ENCODE data around the gene NPHS1. TPM values are rescaled to one million over a fixed set of nuclear protein-coding genes. Genes with fewer than 3 reads are reported as not detected.
A peak's percentile ranks its signal among the peaks of the same experiment; 100 is the strongest.

The NPHS1 gene
- total RNA-seq, 1 donor from 2014 or later, result not detected

DNA sequence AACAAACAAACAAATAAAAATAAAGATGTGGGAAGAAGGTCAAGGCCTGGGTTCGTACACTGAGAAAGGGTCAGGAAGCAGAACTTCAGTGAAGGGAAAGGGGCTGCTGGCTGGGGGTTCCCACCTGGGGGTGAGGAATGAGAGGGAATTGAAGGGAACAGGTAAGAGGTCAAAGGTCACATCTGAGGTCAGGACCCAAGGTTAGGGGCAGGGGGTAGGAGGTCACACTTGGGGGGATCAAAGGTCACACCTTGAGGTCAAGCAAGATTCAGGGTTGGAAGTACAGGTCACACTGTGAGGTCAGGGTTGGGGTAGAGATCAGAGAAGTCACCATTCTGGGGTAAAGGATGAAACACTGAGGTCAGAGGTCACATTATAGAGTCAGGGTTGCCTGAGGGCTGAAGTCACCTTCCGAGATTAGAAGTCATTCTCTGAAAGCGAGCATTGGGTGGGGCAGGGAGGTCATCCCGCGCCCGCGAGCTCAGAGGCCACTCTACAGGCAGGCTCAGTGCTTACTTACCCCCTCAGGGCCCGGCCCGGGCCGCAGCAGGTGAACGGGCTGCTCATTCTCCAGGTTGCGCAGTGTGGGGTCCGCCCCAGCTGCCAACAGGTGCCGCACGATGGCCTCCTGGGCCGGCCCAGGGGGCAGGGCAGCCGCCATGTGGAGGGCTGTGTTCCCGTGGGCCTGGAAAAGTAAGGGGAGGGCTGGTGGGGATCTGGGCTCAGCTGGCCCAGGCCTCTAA is 37.2 kb upstream of the NPHS1 start:
- Histone ChIP-seq H3K4me3 (no peak overlapping the region), H3K27ac (no peak overlapping the region), H3K4me1 (no peaks in the 10 kb centered on the region), H3K27me3 (no peaks in the 10 kb centered on the region), H3K9me3 (no peaks in the 10 kb centered on the region), H3K36me3 (peaks cover 70% of the 10 kb centered on the region)
- peak; percentile 29 for ATAC-seq
- no peak for DNase-seq
- TF ChIP-seq, protein P1, sequence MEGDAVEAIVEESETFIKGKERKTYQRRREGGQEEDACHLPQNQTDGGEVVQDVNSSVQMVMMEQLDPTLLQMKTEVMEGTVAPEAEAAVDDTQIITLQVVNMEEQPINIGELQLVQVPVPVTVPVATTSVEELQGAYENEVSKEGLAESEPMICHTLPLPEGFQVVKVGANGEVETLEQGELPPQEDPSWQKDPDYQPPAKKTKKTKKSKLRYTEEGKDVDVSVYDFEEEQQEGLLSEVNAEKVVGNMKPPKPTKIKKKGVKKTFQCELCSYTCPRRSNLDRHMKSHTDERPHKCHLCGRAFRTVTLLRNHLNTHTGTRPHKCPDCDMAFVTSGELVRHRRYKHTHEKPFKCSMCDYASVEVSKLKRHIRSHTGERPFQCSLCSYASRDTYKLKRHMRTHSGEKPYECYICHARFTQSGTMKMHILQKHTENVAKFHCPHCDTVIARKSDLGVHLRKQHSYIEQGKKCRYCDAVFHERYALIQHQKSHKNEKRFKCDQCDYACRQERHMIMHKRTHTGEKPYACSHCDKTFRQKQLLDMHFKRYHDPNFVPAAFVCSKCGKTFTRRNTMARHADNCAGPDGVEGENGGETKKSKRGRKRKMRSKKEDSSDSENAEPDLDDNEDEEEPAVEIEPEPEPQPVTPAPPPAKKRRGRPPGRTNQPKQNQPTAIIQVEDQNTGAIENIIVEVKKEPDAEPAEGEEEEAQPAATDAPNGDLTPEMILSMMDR (IDR thresholded peaks at IDR 0.05), result no peak
- intact Hi-C loops (cut with DNase I), result loop anchor here (10.0 kb wide), 1 partner anchor 45 kb away; the partner anchor contains the start of gene LRFN3

DNA sequence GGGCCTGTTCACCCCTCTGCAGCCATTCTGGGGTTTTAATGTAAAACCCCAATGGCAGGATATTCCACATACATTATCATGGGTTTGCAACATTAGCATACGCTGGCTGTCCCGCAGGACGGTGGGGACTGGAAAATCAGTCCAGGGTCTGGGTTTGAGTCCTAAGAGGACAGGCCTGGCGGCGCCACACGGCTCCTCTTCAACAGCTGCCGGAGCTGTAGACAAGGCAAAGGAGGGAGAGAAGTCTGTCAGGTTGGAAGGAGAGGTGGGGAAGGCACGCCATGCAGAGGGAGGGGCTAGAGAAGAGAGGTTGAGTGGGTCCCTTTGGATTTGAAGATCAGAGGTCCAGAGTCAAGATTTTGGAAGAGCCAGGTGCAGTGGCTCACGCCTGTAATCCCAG is 36.1 kb upstream of the NPHS1 start:
- no peak overlapping the region for H3K4me3 ChIP-seq
- DNase-seq (no peak), ATAC-seq (no peak)
- H3K27ac ChIP-seq, result no peak overlapping the region
- intact Hi-C loops (cut with DNase I), result loop anchor here (10.0 kb wide), 1 partner anchor 46 kb away; the partner anchor contains the start of gene LRFN3
- H3K36me3 ChIP-seq, result peaks cover 59% of the 10 kb centered on the region
- H3K4me1 ChIP-seq, result no peaks in the 10 kb centered on the region
- TF ChIP-seq, protein P1 (IDR thresholded peaks at IDR 0.05), result no peak
- no peaks in the 10 kb centered on the region for H3K27me3 ChIP-seq
- H3K9me3 ChIP-seq, result no peaks in the 10 kb centered on the region

DNA sequence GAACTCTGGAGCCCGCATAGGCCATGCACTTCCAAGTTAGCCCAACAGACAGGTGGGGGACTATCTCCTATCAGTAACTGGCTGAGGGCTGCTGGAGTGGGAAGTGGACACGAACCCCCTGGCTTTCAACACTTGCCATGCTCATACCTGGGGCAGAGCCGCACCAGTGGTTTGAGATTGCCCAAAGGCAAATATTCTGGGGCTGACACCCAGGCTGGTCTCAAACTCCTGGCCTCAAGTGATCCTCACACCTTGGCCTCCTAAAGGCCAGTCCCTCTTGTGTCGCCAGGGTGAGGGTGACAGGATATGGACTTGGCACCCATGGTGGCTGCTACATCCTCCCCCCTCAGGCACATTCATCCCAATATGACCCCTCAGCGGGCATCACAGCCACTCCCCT is 34.9 kb upstream of the NPHS1 start:
- Histone ChIP-seq H3K27me3 (no peaks in the 10 kb centered on the region), H3K27ac (no peak overlapping the region), H3K4me3 (no peak overlapping the region), H3K4me1 (no peaks in the 10 kb centered on the region), H3K9me3 (no peaks in the 10 kb centered on the region), H3K36me3 (peaks cover 47% of the 10 kb centered on the region)
- no peak for ATAC-seq
- TF ChIP-seq, protein P1 (IDR thresholded peaks at IDR 0.05), result no peak
- no peak for DNase-seq
- intact Hi-C loops (cut with DNase I), result loop anchor here (10.0 kb wide), 1 partner anchor 48 kb away; the partner anchor contains the start of gene LRFN3

DNA sequence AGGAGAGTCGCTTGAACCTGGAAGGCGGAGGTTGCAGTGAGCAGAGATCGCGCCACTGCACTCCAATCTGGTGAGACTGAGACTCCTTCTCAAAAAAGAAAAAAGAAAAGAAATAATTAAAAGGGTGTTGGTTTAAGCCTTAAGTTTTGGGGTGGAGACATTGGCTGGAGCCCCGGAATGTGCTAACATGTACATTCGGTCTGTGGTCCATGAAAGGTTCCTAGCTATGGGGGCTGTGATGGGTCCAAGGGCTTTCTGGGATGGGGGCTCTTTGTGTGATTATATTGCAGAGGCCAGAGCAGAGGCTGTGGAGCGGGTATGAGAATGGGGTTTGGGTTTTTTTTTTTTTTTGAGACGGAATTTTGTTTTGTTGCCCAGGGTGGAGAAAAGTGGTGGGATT is 33.6 kb upstream of the NPHS1 start:
- no peaks in the 10 kb centered on the region for H3K9me3 ChIP-seq
- H3K27me3 ChIP-seq, result no peaks in the 10 kb centered on the region
- TF ChIP-seq, protein P1 (IDR thresholded peaks at IDR 0.05), result no peak
- ATAC-seq (no peak), DNase-seq (no peak)
- H3K4me3 ChIP-seq, result no peak overlapping the region
- no peaks in the 10 kb centered on the region for H3K4me1 ChIP-seq
- no peak overlapping the region for H3K27ac ChIP-seq
- H3K36me3 ChIP-seq, result peaks cover 34% of the 10 kb centered on the region
- intact Hi-C loops (cut with DNase I), result loop anchor here (10.0 kb wide), 1 partner anchor 49 kb away; the partner anchor contains the start of gene LRFN3

DNA sequence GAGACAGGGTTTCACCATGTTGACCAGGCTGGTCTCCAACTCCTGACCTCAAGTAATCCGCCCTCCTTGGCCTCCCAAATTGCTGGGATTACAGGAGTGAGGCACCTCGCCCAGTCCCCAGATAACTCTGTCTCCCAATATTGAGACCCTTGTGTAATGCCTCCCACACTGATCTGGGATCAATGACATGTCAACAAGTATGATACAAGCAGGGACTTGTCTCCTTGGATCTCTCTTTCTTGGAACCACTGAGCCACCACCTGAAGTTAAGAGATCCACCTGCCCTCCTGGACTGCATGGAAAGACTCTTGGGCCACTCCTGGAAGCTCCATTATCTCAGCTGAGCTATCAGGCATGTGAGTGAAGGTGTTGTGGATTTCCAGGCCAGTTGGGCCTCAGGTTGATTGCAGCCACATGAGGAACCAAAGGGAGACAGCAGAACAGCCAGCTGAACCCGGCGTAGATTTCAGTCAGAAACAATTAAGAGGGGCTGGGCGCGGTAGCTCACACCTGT is 33.0 kb upstream of the NPHS1 start:
- DNase-seq, result no peak
- Histone ChIP-seq H3K27ac (no peak overlapping the region), H3K4me1 (no peaks in the 10 kb centered on the region), H3K9me3 (no peaks in the 10 kb centered on the region), H3K36me3 (peaks cover 28% of the 10 kb centered on the region), H3K27me3 (no peaks in the 10 kb centered on the region), H3K4me3 (no peak overlapping the region)
- no peak for ATAC-seq
- TF ChIP-seq, protein P1 (IDR thresholded peaks at IDR 0.05), result no peak
- intact Hi-C loops (cut with DNase I), result loop anchor here (10.0 kb wide), 1 partner anchor 50 kb away; the partner anchor contains the start of gene LRFN3
